HL-60 (cell line): ENCODE results near the gene DAGLB.

ENCODE experiments used
- GABPA ChIP-seq: IDR thresholded peaks from 2 replicates; pipeline ENCODE4 v1.6.1; 2012; ENCODE audit warnings: low read depth
- POLR2AphosphoS5 ChIP-seq: IDR thresholded peaks from 2 replicates; pipeline ENCODE4 v1.6.1; 2012; ENCODE audit warnings: low read depth
- SPI1 ChIP-seq: IDR thresholded peaks from 2 replicates; pipeline ENCODE4 v1.6.1; 2012; ENCODE audit warnings: low read depth, mild to moderate bottlenecking, borderline replicate concordance
- TF ChIP-seq, protein P1 (sequence below): IDR thresholded peaks from one replicate; pipeline ENCODE4 v1.5.1; 2011; ENCODE audit warnings: low read length, control low read depth, inconsistent platforms; ENCODE audit not compliant: insufficient read depth

DNA sequence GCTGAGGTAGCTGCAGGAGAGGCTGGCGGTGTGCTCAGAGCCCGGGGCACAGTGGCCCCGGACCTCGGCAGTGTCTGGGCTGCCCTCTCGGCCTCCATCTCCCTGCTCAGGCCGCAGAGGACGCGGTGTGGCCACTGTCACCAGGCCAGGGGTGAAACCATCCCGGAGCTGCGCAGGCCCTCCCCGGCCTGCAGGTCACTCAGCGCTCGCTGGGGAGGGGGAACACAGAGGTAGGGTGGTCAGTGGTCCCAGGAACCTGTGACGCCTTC, 49.8 kb upstream of the DAGLB start:
- TF ChIP-seq, protein P1, sequence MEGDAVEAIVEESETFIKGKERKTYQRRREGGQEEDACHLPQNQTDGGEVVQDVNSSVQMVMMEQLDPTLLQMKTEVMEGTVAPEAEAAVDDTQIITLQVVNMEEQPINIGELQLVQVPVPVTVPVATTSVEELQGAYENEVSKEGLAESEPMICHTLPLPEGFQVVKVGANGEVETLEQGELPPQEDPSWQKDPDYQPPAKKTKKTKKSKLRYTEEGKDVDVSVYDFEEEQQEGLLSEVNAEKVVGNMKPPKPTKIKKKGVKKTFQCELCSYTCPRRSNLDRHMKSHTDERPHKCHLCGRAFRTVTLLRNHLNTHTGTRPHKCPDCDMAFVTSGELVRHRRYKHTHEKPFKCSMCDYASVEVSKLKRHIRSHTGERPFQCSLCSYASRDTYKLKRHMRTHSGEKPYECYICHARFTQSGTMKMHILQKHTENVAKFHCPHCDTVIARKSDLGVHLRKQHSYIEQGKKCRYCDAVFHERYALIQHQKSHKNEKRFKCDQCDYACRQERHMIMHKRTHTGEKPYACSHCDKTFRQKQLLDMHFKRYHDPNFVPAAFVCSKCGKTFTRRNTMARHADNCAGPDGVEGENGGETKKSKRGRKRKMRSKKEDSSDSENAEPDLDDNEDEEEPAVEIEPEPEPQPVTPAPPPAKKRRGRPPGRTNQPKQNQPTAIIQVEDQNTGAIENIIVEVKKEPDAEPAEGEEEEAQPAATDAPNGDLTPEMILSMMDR, result no peak
- TF ChIP-seq GABPA (no peak), SPI1 (no peak), POLR2AphosphoS5 (no peak)
